Smooth muscle cell (in vitro differentiated cells): ENCODE results near the gene TBATA. TPM values are rescaled to one million over a fixed set of nuclear protein-coding genes. Genes with fewer than 3 reads are reported as not detected.

Source experiments
- DNase-seq: peaks from one replicate; lab custom pipeline; 2025; ENCODE audit not compliant: unreplicated experiment; lab: John Stamatoyannopoulos, UW
- H2AFZ ChIP-seq: fragments of 200-600 bp; sonication (generic); 2 replicates; pipeline ENCODE4 v1.6.0; 2016; ENCODE audit warnings: antibody characterized with exemption, low read depth, mild to moderate bottlenecking
- H3F3A ChIP-seq: fragments of 200-600 bp; sonication (generic); 2 replicates; pipeline ENCODE4 v1.6.0; 2017; ENCODE audit warnings: antibody characterized with exemption, low read depth
- H3K27ac ChIP-seq: fragments of 200-600 bp; sonication (generic); 2 replicates; pipeline ENCODE4 v1.5.1; 2016; ENCODE audit warnings: low read depth, mild to moderate bottlenecking
- H3K27me3 ChIP-seq: fragments of 200-600 bp; sonication (generic); 2 replicates; pipeline ENCODE4 v1.6.1; 2016; ENCODE audit warnings: low read depth, mild to moderate bottlenecking
- H3K36me3 ChIP-seq: fragments of 200-600 bp; sonication (generic); 2 replicates; pipeline ENCODE4 v1.5.1; 2016; ENCODE audit warnings: low read depth
- H3K4me1 ChIP-seq: fragments of 200-600 bp; sonication (generic); 2 replicates; pipeline ENCODE4 v1.5.1; 2016; ENCODE audit warnings: low read depth
- H3K4me2 ChIP-seq: fragments of 200-600 bp; sonication (generic); 2 replicates; pipeline ENCODE4 v1.6.0; 2016; ENCODE audit warnings: mild to moderate bottlenecking
- H3K4me3 ChIP-seq: fragments of 200-600 bp; sonication (generic); 2 replicates; pipeline ENCODE4 v1.5.1; 2016; ENCODE audit warnings: mild to moderate bottlenecking
- H3K79me2 ChIP-seq: fragments of 200-600 bp; sonication (generic); 2 replicates; pipeline ENCODE4 v1.6.0; 2016; ENCODE audit warnings: low read depth, mild to moderate bottlenecking
- H3K9ac ChIP-seq: fragments of 200-600 bp; sonication (generic); 2 replicates; pipeline ENCODE4 v1.6.0; 2016; ENCODE audit warnings: low read depth
- H3K9me3 ChIP-seq: fragments of 200-600 bp; sonication (generic); replicated peaks from 2 replicates; pipeline ENCODE4 v1.5.1; 2016; ENCODE audit warnings: low read depth
- H4K20me1 ChIP-seq: fragments of 200-600 bp; sonication (generic); 2 replicates; pipeline ENCODE4 v1.6.0; 2016; ENCODE audit warnings: low read depth
- CTCF ChIP-seq: fragments of 200-600 bp; sonication (generic); IDR thresholded peaks from 2 replicates; pipeline ENCODE4 v1.5.1; 2017; ENCODE audit warnings: borderline replicate concordance, mild to moderate bottlenecking, antibody characterized with exemption; ENCODE audit not compliant: insufficient read depth, poor library complexity, severe bottlenecking
- WGBS: methylation state at CpG from one replicate; pipeline ENCODE4 v1.1.7; 2016; ENCODE audit warnings: low lambda C conversion rate; 5-methylcytosine and 5-hydroxymethylcytosine counted together
- polyA plus RNA-seq: library from polyadenylated mRNA; unstranded; fragments of >200 nt; fragmentation: Nextera tagmentation; extraction: Ambion mirVana; gene quantifications from 2 replicates; pipeline ENCODE4 v1.2.1, GENCODE V29; 2016
- total RNA-seq: library from RNA; depleted of rRNA; stranded (reverse); fragments of >200 nt; gene quantifications from 2 replicates; pipeline ENCODE4 v1.2.3, GENCODE V29; 2014

Gene TBATA
- total and polyA plus RNA-seq, 2 experiments from 2014 or later: not detected

- Histone ChIP-seq H3K36me3 (no peaks in the 10 kb centered on the region), H3F3A (no peaks in the 10 kb centered on the region), H3K4me2 (no peak overlapping the region), H3K79me2 (no peaks in the 10 kb centered on the region), H3K4me3 (no peak overlapping the region), H4K20me1 (no peaks in the 10 kb centered on the region), H3K9ac (no peak overlapping the region), H3K9me3 (no peaks in the 10 kb centered on the region), H3K27me3 (no peaks in the 10 kb centered on the region), H3K4me1 (no peaks in the 10 kb centered on the region), H2AFZ (no peak overlapping the region), H3K27ac (no peak overlapping the region)
- TF ChIP-seq CTCF: no peak
- DNase-seq: no peak
- WGBS: 96% methylated on average over 11 of the region's 11 CpGs
These were observed 8.6 kb downstream of the TBATA start for GRCh38 chr10:70776455-70777005.

- Histone ChIP-seq H3K4me3 (no peak overlapping the region), H3K4me2 (no peak overlapping the region), H3F3A (no peaks in the 10 kb centered on the region), H3K4me1 (no peaks in the 10 kb centered on the region), H3K36me3 (no peaks in the 10 kb centered on the region), H3K9me3 (no peaks in the 10 kb centered on the region), H3K27me3 (no peaks in the 10 kb centered on the region), H4K20me1 (no peaks in the 10 kb centered on the region), H2AFZ (no peak overlapping the region), H3K27ac (no peak overlapping the region), H3K9ac (no peak overlapping the region), H3K79me2 (no peaks in the 10 kb centered on the region)
- whole genome bisulfite sequencing: 99% methylated on average over 12 of the region's 13 CpGs
- no peak for TF ChIP-seq CTCF
- no peak for DNase-seq
These were observed 9.3 kb downstream of the TBATA start for GRCh38 chr10:70775679-70776454.

- 93% methylated on average over 14 of the region's 14 CpGs for WGBS
- DNase-seq: no peak
- no peak overlapping the region for H3K27ac ChIP-seq
These were observed 10.1 kb downstream of the TBATA start for GRCh38 chr10:70774810-70775678.

More at GRCh38 chr10:70774810-70775678, 10.1 kb downstream of the TBATA start:
- no peaks in the 10 kb centered on the region for H4K20me1 ChIP-seq
- H3K27me3 ChIP-seq: no peaks in the 10 kb centered on the region
- H3K9ac ChIP-seq: no peak overlapping the region
- no peaks in the 10 kb centered on the region for H3K9me3 ChIP-seq
- no peak overlapping the region for H3K4me3 ChIP-seq
- no peaks in the 10 kb centered on the region for H3K79me2 ChIP-seq
- no peak for TF ChIP-seq CTCF
- no peaks in the 10 kb centered on the region for H3K36me3 ChIP-seq
- H3K4me1 ChIP-seq: no peaks in the 10 kb centered on the region
- H3K4me2 ChIP-seq: no peak overlapping the region
- no peak overlapping the region for H2AFZ ChIP-seq
- no peaks in the 10 kb centered on the region for H3F3A ChIP-seq
